SK-N-MC (cell line): ENCODE results near the gene TIMM21.

Source experiments
- EZH2 ChIP-seq: fragments of 200-600 bp; sonication (generic); IDR thresholded peaks from one replicate; pipeline ENCODE4 v1.6.1; 2017; ENCODE audit warnings: antibody characterized with exemption
- FOXP2 ChIP-seq: optimal IDR thresholded peaks from 2 replicates; pipeline ENCODE3; 2011; ENCODE audit warnings: mild to moderate bottlenecking, moderate library complexity; ENCODE audit not compliant: insufficient read depth; ENCODE audit errors: extremely low read length, control extremely low read depth
- POLR2AphosphoS5 ChIP-seq: IDR thresholded peaks from 2 replicates; pipeline ENCODE4 v1.6.1; 2012; ENCODE audit warnings: mild to moderate bottlenecking, low read depth, low read length, borderline replicate concordance

DNA sequence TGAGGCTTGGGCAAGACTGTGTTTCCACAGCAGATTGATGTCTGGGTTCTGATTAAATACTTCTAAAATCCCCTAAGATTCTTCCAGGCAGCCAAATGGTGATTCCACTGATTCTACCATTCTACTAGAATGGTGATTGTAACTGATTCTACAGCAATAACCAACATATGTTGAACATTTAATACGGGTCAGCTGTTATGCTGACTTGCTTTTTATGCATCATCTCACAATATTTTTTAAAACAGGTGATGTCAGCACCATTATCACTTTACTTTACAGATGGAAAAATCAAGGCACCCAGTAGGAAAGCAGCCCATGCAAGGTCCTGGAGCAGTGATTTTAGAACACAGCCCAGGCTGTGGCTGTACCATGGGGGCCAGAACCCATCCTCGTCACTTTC lies 37.5 kb downstream of the TIMM21 start:
- no peak for TF ChIP-seq EZH2
- TF ChIP-seq POLR2AphosphoS5 = no peak
- no peak for TF ChIP-seq FOXP2
